ENCODE results near the gene MGRN1. TPM values are rescaled to one million over a fixed set of nuclear protein-coding genes. Genes with fewer than 3 reads are reported as not detected.

The MGRN1 gene
- total and polyA plus RNA-seq, 12 donors = 19.2 to 73.5 (median 40.8) TPM

GRCh38 chr16:4654964-4655590, 30.5 kb downstream of the MGRN1 start:
- H3K4me3 ChIP-seq = no peak overlapping the region
- H3K4me1 ChIP-seq = peaks cover 3 to 14% (median 5%) of the 10 kb centered on the region in 9 donors
- intact Hi-C loops (cut with DNase I) = no loop called here
- H3K27ac ChIP-seq = no peak overlapping the region
- WGBS, 2 donors = 79 to 84% methylated on average over 12 of the region's 12 CpGs
- TF ChIP-seq, protein P1, sequence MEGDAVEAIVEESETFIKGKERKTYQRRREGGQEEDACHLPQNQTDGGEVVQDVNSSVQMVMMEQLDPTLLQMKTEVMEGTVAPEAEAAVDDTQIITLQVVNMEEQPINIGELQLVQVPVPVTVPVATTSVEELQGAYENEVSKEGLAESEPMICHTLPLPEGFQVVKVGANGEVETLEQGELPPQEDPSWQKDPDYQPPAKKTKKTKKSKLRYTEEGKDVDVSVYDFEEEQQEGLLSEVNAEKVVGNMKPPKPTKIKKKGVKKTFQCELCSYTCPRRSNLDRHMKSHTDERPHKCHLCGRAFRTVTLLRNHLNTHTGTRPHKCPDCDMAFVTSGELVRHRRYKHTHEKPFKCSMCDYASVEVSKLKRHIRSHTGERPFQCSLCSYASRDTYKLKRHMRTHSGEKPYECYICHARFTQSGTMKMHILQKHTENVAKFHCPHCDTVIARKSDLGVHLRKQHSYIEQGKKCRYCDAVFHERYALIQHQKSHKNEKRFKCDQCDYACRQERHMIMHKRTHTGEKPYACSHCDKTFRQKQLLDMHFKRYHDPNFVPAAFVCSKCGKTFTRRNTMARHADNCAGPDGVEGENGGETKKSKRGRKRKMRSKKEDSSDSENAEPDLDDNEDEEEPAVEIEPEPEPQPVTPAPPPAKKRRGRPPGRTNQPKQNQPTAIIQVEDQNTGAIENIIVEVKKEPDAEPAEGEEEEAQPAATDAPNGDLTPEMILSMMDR (IDR thresholded peaks at IDR 0.05) = no peak
- no peaks in the 10 kb centered on the region for H3K9me3 ChIP-seq
- no peaks in the 10 kb centered on the region for H3K27me3 ChIP-seq
- H3K36me3 ChIP-seq = peaks cover 0 to 100% (median 40%) of the 10 kb centered on the region in 9 donors
- ATAC-seq = no peak
- DNase-seq = no peak

DNA sequence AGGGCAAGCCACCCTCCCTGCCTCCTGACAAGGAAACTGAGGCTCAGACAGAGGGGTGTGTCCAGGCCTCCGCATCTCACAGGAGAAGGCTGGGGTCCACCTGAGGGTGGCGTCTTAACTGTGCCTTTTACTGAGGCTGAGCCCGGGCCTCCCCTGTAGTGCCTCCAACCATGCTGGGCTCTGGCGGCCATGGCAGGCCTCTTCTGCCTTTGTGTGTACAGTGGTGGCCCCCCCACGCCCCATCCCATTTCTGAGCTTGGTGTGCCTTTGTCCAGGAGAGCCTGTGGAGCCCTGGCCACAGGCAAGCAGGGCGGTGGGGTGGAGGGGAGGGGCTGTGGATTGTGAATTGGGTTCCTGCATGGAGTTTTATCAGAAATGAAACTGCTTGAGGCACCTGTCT, 31.2 kb downstream of the MGRN1 start:
- Histone ChIP-seq H3K27me3 (no peaks in the 10 kb centered on the region), H3K4me1 (peaks cover 6 to 17% (median 12%) of the 10 kb centered on the region in 9 donors), H3K27ac (no peak overlapping the region), H3K36me3 (peaks cover 0 to 94% (median 35%) of the 10 kb centered on the region in 9 donors), H3K4me3 (no peak overlapping the region), H3K9me3 (no peaks in the 10 kb centered on the region)
- DNase-seq (no peak), ATAC-seq (no peak)
- TF ChIP-seq, protein P1 (IDR thresholded peaks at IDR 0.05) = no peak
- intact Hi-C loops (cut with DNase I) = no loop called here
- 96 to 98% methylated on average over 6 of the region's 6 CpGs for WGBS, 2 donors

DNA sequence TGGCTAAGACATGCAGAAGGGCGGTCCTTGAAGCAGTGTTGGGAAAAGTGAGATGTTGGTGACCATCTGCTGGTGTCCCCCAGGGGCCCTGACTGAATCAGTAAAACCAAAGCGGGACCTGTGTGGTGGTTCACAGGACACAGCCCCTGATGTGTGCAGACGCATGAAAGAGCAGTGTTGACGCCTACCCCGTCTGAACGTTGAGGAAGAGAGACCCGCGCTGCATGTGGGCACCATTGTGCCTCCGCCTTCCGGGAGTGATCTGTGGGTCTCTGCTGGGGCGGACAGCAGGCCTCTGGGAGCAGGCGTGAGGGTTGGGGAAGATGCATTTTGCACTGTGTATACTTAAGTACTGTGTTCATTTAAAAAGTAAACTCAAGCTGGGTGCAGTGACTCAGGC, 31.6 kb downstream of the MGRN1 start:
- 94 to 95% methylated on average over 12 of the region's 12 CpGs for WGBS, 2 donors
- H3K36me3 ChIP-seq = peaks cover 0 to 90% (median 35%) of the 10 kb centered on the region in 9 donors

DNA sequence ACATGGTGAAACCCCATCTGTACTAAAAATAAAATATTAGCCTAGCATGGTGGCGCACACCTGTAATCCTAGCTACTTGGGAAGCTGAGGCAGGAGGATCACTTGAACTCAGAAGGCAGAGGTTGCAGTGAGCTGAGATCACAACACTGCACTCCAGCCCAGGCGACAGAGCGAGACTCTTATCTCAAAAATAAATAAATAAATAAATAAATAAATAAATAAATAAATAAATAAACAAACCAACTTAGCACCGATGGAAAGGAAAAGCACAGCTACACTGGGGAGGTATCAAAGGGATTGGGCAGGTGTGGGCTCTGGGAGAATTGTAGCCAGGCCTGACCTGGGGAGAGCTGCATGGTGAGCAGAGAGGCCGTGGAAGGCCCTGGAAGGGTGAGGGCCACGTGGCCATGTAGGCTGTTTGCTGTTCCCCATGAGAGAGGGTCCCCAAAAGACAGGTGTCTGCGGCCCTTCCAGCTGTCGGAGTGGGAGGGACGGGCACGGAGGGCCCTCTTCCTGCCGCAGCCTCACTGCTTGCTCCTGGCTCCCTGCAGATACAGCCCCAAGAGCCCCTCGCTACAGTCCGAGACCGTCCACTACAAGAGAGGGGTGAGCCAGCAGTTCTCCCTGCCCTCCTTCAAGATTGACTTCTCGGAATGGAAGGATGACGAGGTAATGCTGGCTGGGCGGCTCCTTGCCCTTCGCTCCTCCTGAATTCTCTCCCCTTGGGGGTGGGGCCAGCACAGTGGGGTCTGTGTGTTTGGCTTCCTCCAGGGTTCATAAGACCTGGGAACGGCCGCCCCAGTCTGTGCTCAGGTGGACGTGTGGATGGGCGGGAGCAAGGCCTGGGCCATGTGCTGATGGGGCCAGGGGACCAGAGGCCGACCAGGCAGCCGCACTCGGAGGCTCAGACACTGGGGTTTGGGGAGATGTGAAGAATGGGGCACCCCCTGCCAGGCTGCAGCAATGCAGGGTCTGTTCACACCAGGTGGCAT, 32.4 kb downstream of the MGRN1 start:
- TF ChIP-seq, protein P1 (IDR thresholded peaks at IDR 0.05) = no peak
- Histone ChIP-seq H3K4me3 (no peak overlapping the region), H3K9me3 (no peaks in the 10 kb centered on the region), H3K4me1 (peaks cover 6 to 29% (median 12%) of the 10 kb centered on the region in 9 donors), H3K36me3 (peaks cover 0 to 88% (median 35%) of the 10 kb centered on the region in 9 donors), H3K27me3 (no peaks in the 10 kb centered on the region), H3K27ac (no peak overlapping the region)
- WGBS, 2 donors = 94 to 96% methylated on average over 25 of the region's 25 CpGs
- intact Hi-C loops (cut with DNase I) = no loop called here
- ATAC-seq (no peak), DNase-seq (no peak)

More for the DNA sequence above, 31.6 kb downstream of the MGRN1 start:
- TF ChIP-seq, protein P1 (IDR thresholded peaks at IDR 0.05) = no peak
- Histone ChIP-seq H3K4me3 (no peak overlapping the region), H3K4me1 (peaks cover 6 to 21% (median 12%) of the 10 kb centered on the region in 9 donors), H3K27ac (no peak overlapping the region), H3K27me3 (no peaks in the 10 kb centered on the region), H3K9me3 (no peaks in the 10 kb centered on the region)
- DNase-seq = no peak
- intact Hi-C loops (cut with DNase I) = no loop called here
- no peak for ATAC-seq
